Activated CD8-positive, alpha-beta T cell treated with anti-CD3 and anti-CD28 coated beads for 36 hours (primary cell): ENCODE measurements around the gene TBC1D1. TPM values are rescaled to one million over a fixed set of nuclear protein-coding genes. Genes with fewer than 3 reads are reported as not detected.

Source experiments
- ATAC-seq: fragments of 200-7000 bp; cut with Tn5 transposase; one replicate; pipeline ENCODE4 v1.10.0; 2021; ENCODE audit warnings: mild to moderate bottlenecking, moderate library complexity
- CTCF ChIA-PET: fragments of 350-600 bp; sonication (Branson Sonifier 250); formaldehyde crosslinking; loops from one replicate; lab custom pipeline; 2021; ENCODE audit warnings: antibody characterized with exemption; lab: Charles Lee
- POLR2A ChIA-PET: fragments of 350-600 bp; sonication (Branson Sonifier 250); formaldehyde crosslinking; loops from one replicate; lab custom pipeline; 2021; ENCODE audit warnings: antibody characterized with exemption; lab: Charles Lee
- DNase-seq: peaks from one replicate; pipeline ENCODE4 v3.0.0-alpha.2; 2020
- H3K27ac Mint-ChIP-seq: one replicate; pipeline ENCODE4 v1.8.0; 2021; ENCODE audit warnings: mild to moderate bottlenecking, mixed read lengths
- H3K27me3 Mint-ChIP-seq: one replicate; pipeline ENCODE4 v1.8.0; 2021; ENCODE audit warnings: mixed read lengths
- H3K36me3 Mint-ChIP-seq: one replicate; pipeline ENCODE4 v1.8.0; 2021; ENCODE audit warnings: low read depth, mixed read lengths
- H3K4me1 Mint-ChIP-seq: one replicate; pipeline ENCODE4 v1.8.0; 2021; ENCODE audit warnings: low read depth, mixed read lengths
- H3K4me3 Mint-ChIP-seq: one replicate; pipeline ENCODE4 v1.8.0; 2021; ENCODE audit warnings: mild to moderate bottlenecking, moderate library complexity, mixed read lengths
- H3K9me3 Mint-ChIP-seq: one replicate; pipeline ENCODE4 v1.8.0; 2021; ENCODE audit warnings: mixed read lengths
- intact Hi-C: fragments of 100-400 bp; cut with micrococcal nuclease; formaldehyde crosslinking; loops from one replicate; pipeline ENCODE4 v1.10.0; 2022
- total RNA-seq, 2 experiments: library from RNA; stranded (reverse); gene quantifications; one replicate each; pipeline ENCODE4 v1.2.3, GENCODE V29; 2021
- TF ChIP-seq, protein P1 (sequence below): fragments of 200-600 bp; IDR thresholded peaks from one replicate; pipeline ENCODE4 v1.8.0; 2022; ENCODE audit warnings: antibody characterized with exemption, mild to moderate bottlenecking

TBC1D1 gene
- total RNA-seq, 2 experiments from 2014 or later, result 79.4 to 91.4 TPM

GRCh38 chr4:38114386-38115150 is 223.7 kb downstream of the TBC1D1 start:
- DNase-seq, result no peak
- H3K4me1 Mint-ChIP-seq, result no peaks in the 10 kb centered on the region
- H3K9me3 Mint-ChIP-seq, result no peaks in the 10 kb centered on the region

GRCh38 chr4:38115601-38116000 is 224.7 kb downstream of the TBC1D1 start:
- TF ChIP-seq, protein P1, sequence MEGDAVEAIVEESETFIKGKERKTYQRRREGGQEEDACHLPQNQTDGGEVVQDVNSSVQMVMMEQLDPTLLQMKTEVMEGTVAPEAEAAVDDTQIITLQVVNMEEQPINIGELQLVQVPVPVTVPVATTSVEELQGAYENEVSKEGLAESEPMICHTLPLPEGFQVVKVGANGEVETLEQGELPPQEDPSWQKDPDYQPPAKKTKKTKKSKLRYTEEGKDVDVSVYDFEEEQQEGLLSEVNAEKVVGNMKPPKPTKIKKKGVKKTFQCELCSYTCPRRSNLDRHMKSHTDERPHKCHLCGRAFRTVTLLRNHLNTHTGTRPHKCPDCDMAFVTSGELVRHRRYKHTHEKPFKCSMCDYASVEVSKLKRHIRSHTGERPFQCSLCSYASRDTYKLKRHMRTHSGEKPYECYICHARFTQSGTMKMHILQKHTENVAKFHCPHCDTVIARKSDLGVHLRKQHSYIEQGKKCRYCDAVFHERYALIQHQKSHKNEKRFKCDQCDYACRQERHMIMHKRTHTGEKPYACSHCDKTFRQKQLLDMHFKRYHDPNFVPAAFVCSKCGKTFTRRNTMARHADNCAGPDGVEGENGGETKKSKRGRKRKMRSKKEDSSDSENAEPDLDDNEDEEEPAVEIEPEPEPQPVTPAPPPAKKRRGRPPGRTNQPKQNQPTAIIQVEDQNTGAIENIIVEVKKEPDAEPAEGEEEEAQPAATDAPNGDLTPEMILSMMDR, result no peak
- intact Hi-C loops, result no loop called here
- CTCF ChIA-PET, result interaction anchor here (0.8 to 1.9 kb wide), 2 partner anchors 30 to 64 kb away, joined by 3 to 6 read pairs; no protein-coding TSS in a partner anchor
- H3K4me1 Mint-ChIP-seq, result no peaks in the 10 kb centered on the region
- no peaks in the 10 kb centered on the region for H3K9me3 Mint-ChIP-seq
- H3K27ac Mint-ChIP-seq, result no peak overlapping the region
- peaks cover 10% of the 10 kb centered on the region for H3K36me3 Mint-ChIP-seq
- POLR2A ChIA-PET, result no interaction called here
- no peak overlapping the region for H3K4me3 Mint-ChIP-seq
- no peaks in the 10 kb centered on the region for H3K27me3 Mint-ChIP-seq
- no peak for ATAC-seq
- DNase-seq, result no peak

More at GRCh38 chr4:38114386-38115150, 223.7 kb downstream of the TBC1D1 start:
- peaks cover 9% of the 10 kb centered on the region for H3K36me3 Mint-ChIP-seq
- TF ChIP-seq, protein P1, result no peak
- intact Hi-C loops, result no loop called here
- ChIA-PET POLR2A (interaction anchor here (0.8 kb wide), 1 partner anchor 26 kb away, joined by 3 read pairs; no protein-coding TSS in a partner anchor), CTCF (interaction anchor here (1.3 to 1.9 kb wide), 2 partner anchors 23 to 65 kb away, joined by 4 to 6 read pairs; no protein-coding TSS in a partner anchor)
- ATAC-seq, result no peak
- H3K4me3 Mint-ChIP-seq, result no peak overlapping the region
- no peak overlapping the region for H3K27ac Mint-ChIP-seq
- H3K27me3 Mint-ChIP-seq, result no peaks in the 10 kb centered on the region

GRCh38 chr4:38117591-38117990 is 226.7 kb downstream of the TBC1D1 start:
- Mint-ChIP-seq H3K36me3 (peaks cover 16% of the 10 kb centered on the region), H3K4me3 (no peak overlapping the region), H3K4me1 (no peaks in the 10 kb centered on the region), H3K27ac (no peak overlapping the region), H3K9me3 (no peaks in the 10 kb centered on the region), H3K27me3 (no peaks in the 10 kb centered on the region)
- ChIA-PET CTCF (no interaction called here), POLR2A (no interaction called here)
- no peak for DNase-seq
- intact Hi-C loops, result no loop called here
- ATAC-seq, result no peak
- TF ChIP-seq, protein P1, result no peak

GRCh38 chr4:38119668-38120385 is 228.9 kb downstream of the TBC1D1 start:
- H3K4me1 Mint-ChIP-seq, result peaks cover 13% of the 10 kb centered on the region
- H3K27ac Mint-ChIP-seq, result no peak overlapping the region
- TF ChIP-seq, protein P1, result no peak
- ChIA-PET CTCF (interaction anchor here (0.8 kb wide), 1 partner anchor 11 kb away, joined by 3 read pairs; no protein-coding TSS in a partner anchor), POLR2A (interaction anchor here (0.7 to 1.3 kb wide), 2 partner anchors 9 to 10 kb away, joined by 3 to 5 read pairs; no protein-coding TSS in a partner anchor)
- no peaks in the 10 kb centered on the region for H3K9me3 Mint-ChIP-seq
- intact Hi-C loops, result no loop called here
- H3K27me3 Mint-ChIP-seq, result no peaks in the 10 kb centered on the region
- no peak overlapping the region for H3K4me3 Mint-ChIP-seq
- DNase-seq (no peak), ATAC-seq (no peak)
- peaks cover 16% of the 10 kb centered on the region for H3K36me3 Mint-ChIP-seq
